Neuronal stem cell (in vitro differentiated cells): ENCODE measurements around the gene ATP6V0A1.

Source experiments
- DNase-seq: peaks from one replicate; pipeline ENCODE4 v3.0.0-alpha.2; 2013; ENCODE audit warnings: low spot score
- H2AFZ ChIP-seq: one replicate; pipeline ENCODE4 v1.6.1; 2013; ENCODE audit warnings: mild to moderate bottlenecking, low read length, inconsistent platforms
- H2AK5ac ChIP-seq: 2 replicates; pipeline ENCODE4 v1.6.1; 2013; ENCODE audit warnings: low read depth, mild to moderate bottlenecking, inconsistent platforms, low read length, moderate library complexity, mixed read lengths
- H2BK120ac ChIP-seq: 2 replicates; pipeline ENCODE4 v1.6.1; 2013; ENCODE audit warnings: low read depth, mild to moderate bottlenecking, inconsistent platforms, low read length, moderate library complexity, mixed read lengths
- H2BK12ac ChIP-seq: one replicate; pipeline ENCODE4 v1.6.1; 2013; ENCODE audit warnings: low read length, inconsistent platforms
- H2BK15ac ChIP-seq: 2 replicates; pipeline ENCODE4 v1.6.1; 2013; ENCODE audit warnings: mild to moderate bottlenecking, low read length, inconsistent platforms, mixed read lengths
- H2BK5ac ChIP-seq: one replicate; pipeline ENCODE4 v1.6.1; 2013; ENCODE audit warnings: inconsistent platforms, mild to moderate bottlenecking, low read length, moderate library complexity
- H3K14ac ChIP-seq: one replicate; pipeline ENCODE4 v1.6.1; 2013; ENCODE audit warnings: low read length, inconsistent platforms
- H3K18ac ChIP-seq: 2 replicates; pipeline ENCODE4 v1.6.1; 2013; ENCODE audit warnings: low read length, inconsistent platforms
- H3K23ac ChIP-seq: 2 replicates; pipeline ENCODE4 v1.6.1; 2013; ENCODE audit warnings: low read depth, mild to moderate bottlenecking, mixed read lengths, low read length, inconsistent platforms; ENCODE audit not compliant: poor library complexity
- H3K27ac ChIP-seq: replicated peaks from 3 replicates; pipeline ENCODE4 v1.5.1; 2013; ENCODE audit warnings: low read length, inconsistent platforms
- H3K27me3 ChIP-seq, 3 experiments: 2 replicates each; pipeline ENCODE4 v1.6.1; 2013; ENCODE audit warnings: low read length in 3 of 3, mild to moderate bottlenecking in 2 of 3, inconsistent platforms in 1 of 3, low read depth in 1 of 3, mixed read lengths in 1 of 3, moderate library complexity in 1 of 3; ENCODE audit not compliant: control insufficient read depth in 3 of 3, insufficient read depth in 3 of 3
- H3K36me3 ChIP-seq, 2 donors: replicated peaks in 1 of 2; 2 replicates each; pipeline ENCODE4 v1.6.1; 2013; ENCODE audit warnings: low read length in 2 of 2; ENCODE audit not compliant: control insufficient read depth in 2 of 2, insufficient read depth in 2 of 2
- H3K4ac ChIP-seq: 2 replicates; pipeline ENCODE4 v1.6.1; 2013; ENCODE audit warnings: inconsistent platforms, mild to moderate bottlenecking, low read length, moderate library complexity
- H3K4me1 ChIP-seq, 2 donors: 1 replicate in 1 of 2; 2 replicates in 1 of 2; pipeline ENCODE4 v1.6.1; 2013; ENCODE audit warnings: low read length in 2 of 2, low read depth in 1 of 2; ENCODE audit not compliant: control insufficient read depth in 2 of 2, insufficient read depth in 1 of 2
- H3K4me2 ChIP-seq: one replicate; pipeline ENCODE4 v1.6.1; 2013; ENCODE audit warnings: mild to moderate bottlenecking, low read length, inconsistent platforms; ENCODE audit not compliant: insufficient read depth, poor library complexity, severe bottlenecking
- H3K4me3 ChIP-seq, 2 donors: 2 replicates each; pipeline ENCODE4 v1.5.1; 2013; ENCODE audit warnings: low read length in 2 of 2, mild to moderate bottlenecking in 2 of 2, inconsistent platforms in 1 of 2, moderate library complexity in 1 of 2
- H3K79me1 ChIP-seq: one replicate; pipeline ENCODE4 v1.6.1; 2013; ENCODE audit warnings: low read depth, mild to moderate bottlenecking, inconsistent platforms, low read length, moderate library complexity
- H3K9ac ChIP-seq: one replicate; pipeline ENCODE4 v1.6.1; 2013; ENCODE audit warnings: mild to moderate bottlenecking, low read depth, low read length, inconsistent platforms; ENCODE audit not compliant: poor library complexity
- H3K9me3 ChIP-seq, 2 donors: replicated peaks in 1 of 2; 2 replicates each; pipeline versions ENCODE3 to v1.6.1; 2013; ENCODE audit warnings: low read length in 2 of 2, mild to moderate bottlenecking in 2 of 2, inconsistent platforms in 1 of 2, low read depth in 1 of 2, mixed read lengths in 1 of 2, moderate library complexity in 1 of 2; ENCODE audit not compliant: control insufficient read depth in 2 of 2, insufficient read depth in 1 of 2
- H4K8ac ChIP-seq: one replicate; pipeline ENCODE4 v1.6.1; 2013; ENCODE audit warnings: low read depth, mild to moderate bottlenecking, inconsistent platforms, low read length, moderate library complexity
- H4K91ac ChIP-seq: one replicate; pipeline ENCODE4 v1.6.1; 2013; ENCODE audit warnings: low read length, low read depth, mild to moderate bottlenecking, inconsistent platforms; ENCODE audit not compliant: poor library complexity
- WGBS, 2 donors: extraction: QIAGEN DNeasy Blood & Tissue Kit; methylation state at CpG; one replicate each; pipeline ENCODE4 v1.1.7; 2013; ENCODE audit warnings: missing lambda C conversion rate in 2 of 2, mixed read lengths in 1 of 2; ENCODE audit not compliant: insufficient read length in 2 of 2, insufficient replicate concordance in 1 of 2; ENCODE audit errors: extremely low coverage in 2 of 2; 5-methylcytosine and 5-hydroxymethylcytosine counted together

Gene ATP6V0A1

GRCh38 chr17:42513686-42514085, 55.0 kb downstream of the ATP6V0A1 start:
- Histone ChIP-seq H3K4me2 (no peak overlapping the region), H3K4ac (no peak overlapping the region), H2BK12ac (no peak overlapping the region), H3K27ac (no peak overlapping the region), H3K14ac (no peak overlapping the region), H3K4me3 (no peak overlapping the region), H2AK5ac (peak overlapping the region; percentile 39), H4K8ac (no peak overlapping the region), H2BK120ac (no peak overlapping the region), H3K23ac (no peak overlapping the region), H3K4me1 (peaks cover 9 to 24% of the 10 kb centered on the region in 2 donors), H3K18ac (no peak overlapping the region), H2BK15ac (no peak overlapping the region), H2AFZ (no peak overlapping the region), H4K91ac (no peak overlapping the region), H3K9ac (no peak overlapping the region), H3K79me1 (no peaks in the 10 kb centered on the region), H2BK5ac (no peak overlapping the region), H3K36me3 (peaks cover 16 to 68% of the 10 kb centered on the region in 2 donors), H3K27me3 (no peaks in the 10 kb centered on the region), H3K9me3 (no peaks in the 10 kb centered on the region)
- no peak for DNase-seq
- no CpG with 5 or more reads among the region's 11 CpGs for WGBS, 2 donors

GRCh38 chr17:42514279-42514678, 55.6 kb downstream of the ATP6V0A1 start:
- no peaks in the 10 kb centered on the region for H3K27me3 ChIP-seq
- H3K9me3 ChIP-seq: no peaks in the 10 kb centered on the region
- peaks cover 15 to 30% of the 10 kb centered on the region in 2 donors for H3K4me1 ChIP-seq
- H3K79me1 ChIP-seq: no peaks in the 10 kb centered on the region
- DNase-seq: no peak
- peak overlapping the region; percentile 24 for H3K9ac ChIP-seq
- peak overlapping the region; percentile 53 for H3K27ac ChIP-seq
- peak overlapping the region; percentile 34 for H4K91ac ChIP-seq
- H2BK120ac ChIP-seq: no peak overlapping the region
- no peak overlapping the region for H3K4me2 ChIP-seq
- no peak overlapping the region for H2AK5ac ChIP-seq
- no peak overlapping the region for H2AFZ ChIP-seq
- no peak overlapping the region for H2BK5ac ChIP-seq
- H2BK15ac ChIP-seq: no peak overlapping the region
- H2BK12ac ChIP-seq: no peak overlapping the region
- WGBS, 2 donors: no CpG with 5 or more reads among the region's 11 CpGs
- peak overlapping the region; percentile 61 for H3K18ac ChIP-seq
- H3K23ac ChIP-seq: no peak overlapping the region
- no peak overlapping the region for H4K8ac ChIP-seq
- no peak overlapping the region for H3K4ac ChIP-seq
- H3K4me3 ChIP-seq: no peak overlapping the region
- peaks cover 12 to 63% of the 10 kb centered on the region in 2 donors for H3K36me3 ChIP-seq
- no peak overlapping the region for H3K14ac ChIP-seq

GRCh38 chr17:42514867-42515266, 56.2 kb downstream of the ATP6V0A1 start:
- H2AFZ ChIP-seq: no peak overlapping the region
- no peak overlapping the region for H3K4ac ChIP-seq
- no peak overlapping the region for H3K4me2 ChIP-seq
- no peak overlapping the region for H2BK120ac ChIP-seq
- no peak overlapping the region for H3K23ac ChIP-seq
- H3K27ac ChIP-seq: peak overlapping the region; percentile 53
- H3K9me3 ChIP-seq: no peaks in the 10 kb centered on the region
- no peak overlapping the region for H2BK12ac ChIP-seq
- H4K8ac ChIP-seq: no peak overlapping the region
- WGBS, 2 donors: no CpG with 5 or more reads among the region's 8 CpGs
- no peak overlapping the region for H4K91ac ChIP-seq
- H2BK15ac ChIP-seq: no peak overlapping the region
- H3K4me1 ChIP-seq: peaks cover 21 to 36% of the 10 kb centered on the region in 2 donors
- H3K18ac ChIP-seq: no peak overlapping the region
- H3K14ac ChIP-seq: no peak overlapping the region
- H3K27me3 ChIP-seq: no peaks in the 10 kb centered on the region
- no peak overlapping the region for H3K4me3 ChIP-seq
- H2AK5ac ChIP-seq: no peak overlapping the region
- no peak overlapping the region for H2BK5ac ChIP-seq
- no peak for DNase-seq
- no peaks in the 10 kb centered on the region for H3K79me1 ChIP-seq
- H3K36me3 ChIP-seq: peaks cover 8 to 57% of the 10 kb centered on the region in 2 donors
- H3K9ac ChIP-seq: no peak overlapping the region

GRCh38 chr17:42517516-42517915, 58.8 kb downstream of the ATP6V0A1 start:
- H3K27ac ChIP-seq: no peak overlapping the region
- H3K4me1 ChIP-seq: peaks cover 44 to 62% of the 10 kb centered on the region in 2 donors

More at GRCh38 chr17:42517516-42517915, 58.8 kb downstream of the ATP6V0A1 start:
- H3K14ac ChIP-seq: no peak overlapping the region
- WGBS, 2 donors: no CpG with 5 or more reads among the region's 9 CpGs
- no peak overlapping the region for H2BK12ac ChIP-seq
- no peaks in the 10 kb centered on the region for H3K9me3 ChIP-seq
- no peak overlapping the region for H3K18ac ChIP-seq
- no peak overlapping the region for H2AK5ac ChIP-seq
- H2BK5ac ChIP-seq: no peak overlapping the region
- no peak overlapping the region for H2AFZ ChIP-seq
- no peak overlapping the region for H4K8ac ChIP-seq
- H3K79me1 ChIP-seq: peaks cover 2% of the 10 kb centered on the region
- no peak overlapping the region for H3K4me3 ChIP-seq
- H3K4me2 ChIP-seq: no peak overlapping the region
- no peak overlapping the region for H2BK120ac ChIP-seq
- no peak overlapping the region for H3K9ac ChIP-seq
- H3K27me3 ChIP-seq: no peaks in the 10 kb centered on the region
- H2BK15ac ChIP-seq: no peak overlapping the region
- H4K91ac ChIP-seq: no peak overlapping the region
- peak; percentile 56 for DNase-seq
- H3K4ac ChIP-seq: no peak overlapping the region
- peaks cover 17 to 57% of the 10 kb centered on the region in 2 donors for H3K36me3 ChIP-seq
- H3K23ac ChIP-seq: no peak overlapping the region
